ENCODE measurements around the gene C1orf167.
A peak's percentile ranks its signal among the peaks of the same experiment; 100 is the strongest.

C1orf167 gene

GRCh38 chr1:11746795-11747487 is 15.1 kb upstream of the C1orf167 start:
- H3K9ac ChIP-seq (ENCODE audit: low read length) = no peak overlapping the region
- no peaks in the 10 kb centered on the region for H3K27me3 ChIP-seq (ENCODE audit: insufficient read depth, low read length)
- H2AFZ ChIP-seq (ENCODE audit: low read length) = no peak overlapping the region
- H3K4me2 ChIP-seq (ENCODE audit: low read length) = no peak overlapping the region
- no peaks in the 10 kb centered on the region for H3K9me3 ChIP-seq (ENCODE audit: low read length)
- no peak overlapping the region for H3K27ac ChIP-seq (ENCODE audit: low read depth, low read length, poor library complexity, severe bottlenecking)
- TF ChIP-seq, protein P1, sequence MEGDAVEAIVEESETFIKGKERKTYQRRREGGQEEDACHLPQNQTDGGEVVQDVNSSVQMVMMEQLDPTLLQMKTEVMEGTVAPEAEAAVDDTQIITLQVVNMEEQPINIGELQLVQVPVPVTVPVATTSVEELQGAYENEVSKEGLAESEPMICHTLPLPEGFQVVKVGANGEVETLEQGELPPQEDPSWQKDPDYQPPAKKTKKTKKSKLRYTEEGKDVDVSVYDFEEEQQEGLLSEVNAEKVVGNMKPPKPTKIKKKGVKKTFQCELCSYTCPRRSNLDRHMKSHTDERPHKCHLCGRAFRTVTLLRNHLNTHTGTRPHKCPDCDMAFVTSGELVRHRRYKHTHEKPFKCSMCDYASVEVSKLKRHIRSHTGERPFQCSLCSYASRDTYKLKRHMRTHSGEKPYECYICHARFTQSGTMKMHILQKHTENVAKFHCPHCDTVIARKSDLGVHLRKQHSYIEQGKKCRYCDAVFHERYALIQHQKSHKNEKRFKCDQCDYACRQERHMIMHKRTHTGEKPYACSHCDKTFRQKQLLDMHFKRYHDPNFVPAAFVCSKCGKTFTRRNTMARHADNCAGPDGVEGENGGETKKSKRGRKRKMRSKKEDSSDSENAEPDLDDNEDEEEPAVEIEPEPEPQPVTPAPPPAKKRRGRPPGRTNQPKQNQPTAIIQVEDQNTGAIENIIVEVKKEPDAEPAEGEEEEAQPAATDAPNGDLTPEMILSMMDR (IDR thresholded peaks at IDR 0.05; ENCODE audit: low read length) = no peak
- no peak for TF ChIP-seq EZH2 (IDR thresholded peaks at IDR 0.05; ENCODE audit: borderline replicate concordance, low read length)
- H3K36me3 ChIP-seq (ENCODE audit: insufficient read depth, low read length) = no peaks in the 10 kb centered on the region
- H3K9me2 ChIP-seq (ENCODE audit: low read depth, low read length) = no peaks in the 10 kb centered on the region
- no peaks in the 10 kb centered on the region for H3K4me1 ChIP-seq (ENCODE audit: insufficient read depth, low read length, severe bottlenecking)
- no peak overlapping the region for H3K4me3 ChIP-seq (ENCODE audit: low read depth, low read length, poor library complexity, severe bottlenecking)
- H3K79me2 ChIP-seq (ENCODE audit: insufficient read depth, low read length) = no peaks in the 10 kb centered on the region
- no peaks in the 10 kb centered on the region for H4K20me1 ChIP-seq (ENCODE audit: insufficient read depth, low read length)
- H3F3A ChIP-seq (ENCODE audit: insufficient read depth, low read length) = no peaks in the 10 kb centered on the region

GRCh38 chr1:11748294-11749202 is 13.4 kb upstream of the C1orf167 start:
- no peak overlapping the region for H3K4me2 ChIP-seq (ENCODE audit: low read length)
- H3K27ac ChIP-seq (ENCODE audit: low read depth, low read length, poor library complexity, severe bottlenecking) = no peak overlapping the region
- no peaks in the 10 kb centered on the region for H3K9me2 ChIP-seq (ENCODE audit: low read depth, low read length)
- TF ChIP-seq, protein P1 (IDR thresholded peaks at IDR 0.05; ENCODE audit: low read length) = no peak
- no peak for TF ChIP-seq EZH2 (IDR thresholded peaks at IDR 0.05; ENCODE audit: borderline replicate concordance, low read length)
- no peaks in the 10 kb centered on the region for H3K9me3 ChIP-seq (ENCODE audit: low read length)
- peaks cover 3% of the 10 kb centered on the region; the same call in 1 of the 2 replicates for H3K27me3 ChIP-seq (ENCODE audit: insufficient read depth, low read length)
- no peak overlapping the region for H3K9ac ChIP-seq (ENCODE audit: low read length)
- H3K36me3 ChIP-seq (ENCODE audit: insufficient read depth, low read length) = no peaks in the 10 kb centered on the region
- H4K20me1 ChIP-seq (ENCODE audit: insufficient read depth, low read length) = no peaks in the 10 kb centered on the region
- H3K4me3 ChIP-seq (ENCODE audit: low read depth, low read length, poor library complexity, severe bottlenecking) = no peak overlapping the region
- no peak overlapping the region for H2AFZ ChIP-seq (ENCODE audit: low read length)
- no peaks in the 10 kb centered on the region for H3F3A ChIP-seq (ENCODE audit: insufficient read depth, low read length)
- H3K4me1 ChIP-seq (ENCODE audit: insufficient read depth, low read length, severe bottlenecking) = no peaks in the 10 kb centered on the region
- H3K79me2 ChIP-seq (ENCODE audit: insufficient read depth, low read length) = no peaks in the 10 kb centered on the region

- peaks cover 3% of the 10 kb centered on the region; the same call in 1 of the 2 replicates for H3K27me3 ChIP-seq (ENCODE audit: insufficient read depth, low read length)
- H3K79me2 ChIP-seq (ENCODE audit: insufficient read depth, low read length) = no peaks in the 10 kb centered on the region
- no peak overlapping the region for H3K9ac ChIP-seq (ENCODE audit: low read length)
- H4K20me1 ChIP-seq (ENCODE audit: insufficient read depth, low read length) = no peaks in the 10 kb centered on the region
- H3K4me1 ChIP-seq (ENCODE audit: insufficient read depth, low read length, severe bottlenecking) = no peaks in the 10 kb centered on the region
- no peak for TF ChIP-seq EZH2 (IDR thresholded peaks at IDR 0.05; ENCODE audit: borderline replicate concordance, low read length)
- TF ChIP-seq, protein P1 (IDR thresholded peaks at IDR 0.05; ENCODE audit: low read length) = peak; percentile 56
- H3K9me2 ChIP-seq (ENCODE audit: low read depth, low read length) = no peaks in the 10 kb centered on the region
- no peak overlapping the region for H3K27ac ChIP-seq (ENCODE audit: low read depth, low read length, poor library complexity, severe bottlenecking)
- H3K4me3 ChIP-seq (ENCODE audit: low read depth, low read length, poor library complexity, severe bottlenecking) = no peak overlapping the region
- no peaks in the 10 kb centered on the region for H3K9me3 ChIP-seq (ENCODE audit: low read length)
- H3F3A ChIP-seq (ENCODE audit: insufficient read depth, low read length) = no peaks in the 10 kb centered on the region
- no peak overlapping the region for H3K4me2 ChIP-seq (ENCODE audit: low read length)
- no peaks in the 10 kb centered on the region for H3K36me3 ChIP-seq (ENCODE audit: insufficient read depth, low read length)
- no peak overlapping the region for H2AFZ ChIP-seq (ENCODE audit: low read length)
These were observed 12.7 kb upstream of the C1orf167 start for GRCh38 chr1:11749203-11749689.
